Breast epithelium (tissue), 3 donors: ENCODE results near the gene PSME1.

ENCODE experiments used
- CTCF ChIP-seq, 3 donors: fragments of 450-650 bp; IDR thresholded peaks; one replicate each; pipeline ENCODE4 v1.5.1; 2016 to 2017; ENCODE audit warnings: antibody characterized with exemption in 3 of 3, mild to moderate bottlenecking in 3 of 3, moderate library complexity in 3 of 3
- POLR2A ChIP-seq: fragments of 450-650 bp; IDR thresholded peaks from one replicate; pipeline ENCODE4 v1.6.1; 2016; ENCODE audit warnings: antibody characterized with exemption, mild to moderate bottlenecking, moderate library complexity
- POLR2AphosphoS5 ChIP-seq, 3 donors: sonication (generic); formaldehyde crosslinking; IDR thresholded peaks; one replicate each; pipeline ENCODE4 v1.6.1; 2017; ENCODE audit warnings: antibody characterized with exemption in 3 of 3

DNA sequence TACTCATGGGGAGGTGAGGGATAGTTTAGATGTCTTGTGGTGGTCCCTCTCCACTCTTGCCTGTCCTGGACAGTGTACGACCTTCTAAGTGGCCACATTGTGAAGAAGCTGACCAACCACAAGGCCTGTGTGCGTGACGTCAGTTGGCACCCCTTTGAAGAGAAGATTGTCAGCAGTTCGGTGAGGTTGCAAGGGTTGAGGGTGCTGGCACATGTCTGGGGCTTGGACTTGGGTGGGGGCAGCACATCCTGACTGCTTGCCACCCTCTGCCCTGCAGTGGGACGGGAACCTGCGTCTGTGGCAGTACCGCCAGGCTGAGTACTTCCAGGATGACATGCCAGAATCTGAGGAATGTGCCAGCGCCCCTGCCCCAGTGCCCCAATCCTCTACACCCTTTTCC is 13.1 kb upstream of the PSME1 start:
- no peak for TF ChIP-seq CTCF (IDR thresholded peaks at IDR 0.05)
- TF ChIP-seq POLR2A, result no peak
- no peak for TF ChIP-seq POLR2AphosphoS5 (IDR thresholded peaks at IDR 0.05)
